ENCODE measurements around the gene EIF3B.
"Not testable (repeated sequence)": the region's sequence is repeated elsewhere in the genome, so short reads cannot be mapped to it uniquely, and the experiment has no call there.

EIF3B gene

GRCh38 chr7:2403718-2404648 is 49.4 kb downstream of the EIF3B start:
- peak; percentile 48 for DNase-seq

GRCh38 chr7:2404714-2405119 is 50.1 kb downstream of the EIF3B start:
- no peak for DNase-seq

GRCh38 chr7:2405201-2405600 is 50.6 kb downstream of the EIF3B start:
- no peak for DNase-seq

- DNase-seq: peak; percentile 78
Measured at GRCh38 chr7:2405601-2406345, 51.1 kb downstream of the EIF3B start.

- DNase-seq: no peak
Measured at GRCh38 chr7:2409745-2410414, 55.3 kb downstream of the EIF3B start.

- no peak for DNase-seq
Measured at GRCh38 chr7:2411049-2411448, 56.4 kb downstream of the EIF3B start.

- DNase-seq: no peak
Measured at GRCh38 chr7:2411815-2412586, 57.4 kb downstream of the EIF3B start.

- no peak for DNase-seq
Measured at GRCh38 chr7:2412587-2413201, 58.1 kb downstream of the EIF3B start.

GRCh38 chr7:2416063-2416462 is 61.4 kb downstream of the EIF3B start:
- no peak for DNase-seq

GRCh38 chr7:2416650-2417049 is 62.0 kb downstream of the EIF3B start:
- DNase-seq: no peak

- not testable (repeated sequence) for DNase-seq
Measured at GRCh38 chr7:2417178-2417577, 62.6 kb downstream of the EIF3B start.

- peak; percentile 64 for DNase-seq
Measured at GRCh38 chr7:2417981-2418481, 63.4 kb downstream of the EIF3B start.

GRCh38 chr7:2420216-2420933 is 65.7 kb downstream of the EIF3B start:
- DNase-seq: peak; percentile 16

- DNase-seq: no peak
Measured at GRCh38 chr7:2421943-2422310, 67.3 kb downstream of the EIF3B start.

GRCh38 chr7:2425749-2426148 is 71.1 kb downstream of the EIF3B start:
- DNase-seq: no peak
